K562 (cell line): Measurements from ENCODE around the gene TICAM1. TPM values are rescaled to one million over a fixed set of nuclear protein-coding genes. Genes with fewer than 3 reads are reported as not detected.

Experiments used
- BRF1 ChIP-seq: IDR thresholded peaks from 3 replicates; pipeline ENCODE4 v1.6.1; 2011; ENCODE audit warnings: borderline replicate concordance, mild to moderate bottlenecking; ENCODE audit not compliant: insufficient read length; ENCODE audit errors: extremely low read depth
- EZH2 ChIP-seq: IDR thresholded peaks from 2 replicates; pipeline ENCODE4 v1.6.1; 2012; ENCODE audit warnings: low read depth, mild to moderate bottlenecking, inconsistent platforms, low read length, borderline replicate concordance
- FOXJ3 ChIP-seq: sonication (generic); formaldehyde crosslinking; IDR thresholded peaks from 2 replicates; pipeline ENCODE4 v1.4.0; 2020; ENCODE audit warnings: mild to moderate bottlenecking, missing genetic modification reagents
- KHSRP ChIP-seq: fragments of 450-650 bp; IDR thresholded peaks from 2 replicates; pipeline ENCODE4 v1.6.1; 2017
- NELFE ChIP-seq: IDR thresholded peaks from 2 replicates; pipeline ENCODE4 v1.6.1; 2011; ENCODE audit warnings: mild to moderate bottlenecking; ENCODE audit not compliant: insufficient read depth, insufficient read length
- NFIX ChIP-seq: fragments of 250-450 bp; sonication (Bioruptor Pico); IDR thresholded peaks from 2 replicates; pipeline ENCODE4 v1.4.0; 2020; ENCODE audit warnings: low read depth, mild to moderate bottlenecking, moderate library complexity
- PTRF ChIP-seq: fragments of 450-650 bp; IDR thresholded peaks from 2 replicates; pipeline ENCODE4 v1.6.1; 2016; ENCODE audit warnings: mild to moderate bottlenecking, missing genetic modification characterization, missing compliant biosample characterization
- RAD51 ChIP-seq: fragments of 450-650 bp; IDR thresholded peaks from 2 replicates; pipeline ENCODE4 v1.7.1; 2016; ENCODE audit warnings: low read depth, mild to moderate bottlenecking, borderline replicate concordance
- RBM14 ChIP-seq: fragments of 200-400 bp; formaldehyde crosslinking; IDR thresholded peaks from 2 replicates; pipeline ENCODE4 v1.6.1; 2018; ENCODE audit warnings: low read depth, mild to moderate bottlenecking, low read length, moderate library complexity, borderline replicate concordance; ENCODE audit not compliant: insufficient read depth
- SMARCE1 ChIP-seq: fragments of 450-650 bp; IDR thresholded peaks from 2 replicates; pipeline ENCODE4 v1.7.1; 2016; ENCODE audit warnings: mild to moderate bottlenecking
- SNRNP70 ChIP-seq: fragments of 200-400 bp; formaldehyde crosslinking; optimal IDR thresholded peaks from 2 replicates; pipeline ENCODE3; 2017; ENCODE audit warnings: low read depth, low read length
- SP1 ChIP-seq: sonication (generic); formaldehyde crosslinking; IDR thresholded peaks from 2 replicates; pipeline ENCODE4 v1.8.1; 2022; ENCODE audit warnings: mild to moderate bottlenecking, missing genetic modification reagents
- SP2 ChIP-seq: IDR thresholded peaks from 2 replicates; pipeline ENCODE4 v1.6.1; 2011; ENCODE audit warnings: mild to moderate bottlenecking, low read depth, low read length, moderate library complexity; ENCODE audit not compliant: poor library complexity, severe bottlenecking; ENCODE audit errors: extremely low read depth
- XRCC5 ChIP-seq: fragments of 200-400 bp; formaldehyde crosslinking; IDR thresholded peaks from 2 replicates; pipeline ENCODE4 v1.6.1; 2017; ENCODE audit warnings: low read depth, mild to moderate bottlenecking, low read length
- ZFPM2 ChIP-seq: fragments of 250-450 bp; sonication (Bioruptor Pico); IDR thresholded peaks from 2 replicates; pipeline ENCODE4 v1.5.1; 2022; ENCODE audit warnings: mild to moderate bottlenecking
- ZNF121 ChIP-seq: sonication (generic); formaldehyde crosslinking; conservative IDR thresholded peaks from 2 replicates; pipeline ENCODE4 v1.8.0; 2022; ENCODE audit warnings: missing genetic modification reagents
- ZNF124 ChIP-seq: sonication (generic); formaldehyde crosslinking; IDR thresholded peaks from 2 replicates; pipeline ENCODE4 v1.8.1; 2022; ENCODE audit warnings: missing genetic modification reagents
- ZNF184 ChIP-seq: sonication (generic); formaldehyde crosslinking; IDR thresholded peaks from 2 replicates; pipeline ENCODE4 v1.5.0; 2020; ENCODE audit warnings: missing genetic modification reagents
- ZNF384 ChIP-seq: IDR thresholded peaks from 2 replicates; pipeline ENCODE4 v1.6.1; 2012; ENCODE audit warnings: low read depth, low read length, improper control_type of control experiment
- ZNF76 ChIP-seq: fragments of 250-450 bp; sonication (Bioruptor Pico); IDR thresholded peaks from 2 replicates; pipeline ENCODE4 v1.4.0; 2020; ENCODE audit warnings: mild to moderate bottlenecking, moderate library complexity, borderline replicate concordance
- ZNF785 ChIP-seq: fragments of 250-450 bp; sonication (Bioruptor Pico); IDR thresholded peaks from 2 replicates; pipeline ENCODE4 v1.4.0; 2020; ENCODE audit warnings: mild to moderate bottlenecking
- polyA plus RNA-seq, 8 experiments: library from polyadenylated mRNA; depleted of rRNA in 4 of 8; stranded (reverse) in 5 of 8; unstranded in 3 of 8; fragments of >200 nt; fragmentation: Nextera tagmentation in 2 of 8; fragmentation: Illumina TruSeq in 1 of 8; extraction: Ambion mirVana in 2 of 8; extraction: Trizol in 1 of 8; gene quantifications; 2 replicates each; pipeline versions ENCODE4 v1.2.1 to v1.2.3, GENCODE V29; 2011 to 2014; ENCODE audit warnings: inconsistent platforms in 1 of 8, missing spikeins in 1 of 8
- total RNA-seq, 7 experiments: library from RNA; depleted of rRNA in 6 of 7; stranded (reverse); fragments of >200 nt in 6 of 7; fragmentation: Illumina TruSeq in 2 of 7; extraction: Trizol in 2 of 7; gene quantifications; 2 replicates each; pipeline versions ENCODE4 v1.2.1 to v1.2.3, GENCODE V29; 2011 to 2021; ENCODE audit warnings: low replicate concordance in 1 of 7
- TF ChIP-seq, protein P1 (sequence below), 2 experiments: fragments of 450-650 bp; IDR thresholded peaks; 2 replicates each; pipeline ENCODE4 v1.6.1; 2018; ENCODE audit warnings: mild to moderate bottlenecking in 2 of 2, low read depth in 1 of 2; ENCODE audit not compliant: partially characterized antibody in 2 of 2
- TF ChIP-seq, protein P2 (sequence below): sonication (generic); formaldehyde crosslinking; IDR thresholded peaks from 2 replicates; pipeline ENCODE4 v1.8.0; 2022; ENCODE audit warnings: mild to moderate bottlenecking, missing genetic modification reagents
- TF ChIP-seq, protein P3 (sequence below): sonication (generic); formaldehyde crosslinking; IDR thresholded peaks from 2 replicates; pipeline ENCODE4 v1.8.1; 2023; ENCODE audit warnings: mild to moderate bottlenecking, missing genetic modification reagents

The TICAM1 gene
- total and polyA plus RNA-seq, 9 of the 15 experiments (the other 6 are each of a cell fraction or from before 2014, with no cell fraction given): 0.07 to 11.6 (median 1.5) TPM

DNA sequence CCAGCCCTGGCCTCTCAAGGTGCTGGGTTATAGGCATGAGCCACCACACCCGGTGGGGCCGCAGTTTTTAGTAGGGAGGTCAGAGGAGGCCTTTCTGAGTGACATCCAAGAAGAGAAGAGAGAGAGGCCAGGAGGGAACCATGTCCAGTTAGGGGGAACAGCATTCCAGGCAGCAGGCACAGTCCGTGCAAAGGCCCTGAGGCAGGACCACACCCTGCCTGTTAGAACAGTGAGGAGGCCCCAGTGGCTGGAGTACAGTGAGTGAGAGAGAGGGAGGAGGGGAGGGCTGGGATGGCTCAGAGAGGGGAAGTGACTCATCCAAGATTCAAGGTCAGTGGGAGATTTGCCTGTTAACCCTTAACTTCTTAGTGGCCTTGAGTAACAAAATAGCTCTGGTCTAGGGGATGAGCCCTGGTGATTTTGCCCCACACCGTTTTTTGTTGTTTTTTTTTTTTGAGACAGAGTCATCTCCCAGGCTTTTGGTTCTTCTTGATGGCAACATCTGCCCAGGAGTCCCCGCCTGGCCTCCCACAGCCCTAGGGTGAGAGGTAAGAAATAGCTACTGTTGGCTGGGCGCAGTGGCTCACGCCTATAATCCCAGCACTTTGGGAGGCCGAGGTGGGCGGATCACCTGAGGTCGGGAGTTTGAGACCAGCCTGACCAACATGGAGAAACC is 38.7 kb upstream of the TICAM1 start (continued):
- TF ChIP-seq FOXJ3 (CRISPR knock-in tag) (no peak), BRF1 (no peak), SMARCE1 (peak; percentile 96), ZNF124 (CRISPR knock-in tag) (no peak), RBM14 (no peak), KHSRP (no peak), RAD51 (no peak), NFIX (CRISPR knock-in tag) (no peak), SP1 (CRISPR knock-in tag) (peak; percentile 74), ZNF785 (CRISPR knock-in tag) (no peak), ZNF384 (peak; percentile 77), ZNF76 (CRISPR knock-in tag) (no peak), SNRNP70 (no peak), XRCC5 (peak; percentile 62; the same call in 1 of the 2 replicates), EZH2 (no peak), SP2 (no peak), ZFPM2 (CRISPR knock-in tag) (no peak), PTRF (tag) (no peak), ZNF121 (no peak), NELFE (no peak), ZNF184 (no peak)
- TF ChIP-seq, protein P1, sequence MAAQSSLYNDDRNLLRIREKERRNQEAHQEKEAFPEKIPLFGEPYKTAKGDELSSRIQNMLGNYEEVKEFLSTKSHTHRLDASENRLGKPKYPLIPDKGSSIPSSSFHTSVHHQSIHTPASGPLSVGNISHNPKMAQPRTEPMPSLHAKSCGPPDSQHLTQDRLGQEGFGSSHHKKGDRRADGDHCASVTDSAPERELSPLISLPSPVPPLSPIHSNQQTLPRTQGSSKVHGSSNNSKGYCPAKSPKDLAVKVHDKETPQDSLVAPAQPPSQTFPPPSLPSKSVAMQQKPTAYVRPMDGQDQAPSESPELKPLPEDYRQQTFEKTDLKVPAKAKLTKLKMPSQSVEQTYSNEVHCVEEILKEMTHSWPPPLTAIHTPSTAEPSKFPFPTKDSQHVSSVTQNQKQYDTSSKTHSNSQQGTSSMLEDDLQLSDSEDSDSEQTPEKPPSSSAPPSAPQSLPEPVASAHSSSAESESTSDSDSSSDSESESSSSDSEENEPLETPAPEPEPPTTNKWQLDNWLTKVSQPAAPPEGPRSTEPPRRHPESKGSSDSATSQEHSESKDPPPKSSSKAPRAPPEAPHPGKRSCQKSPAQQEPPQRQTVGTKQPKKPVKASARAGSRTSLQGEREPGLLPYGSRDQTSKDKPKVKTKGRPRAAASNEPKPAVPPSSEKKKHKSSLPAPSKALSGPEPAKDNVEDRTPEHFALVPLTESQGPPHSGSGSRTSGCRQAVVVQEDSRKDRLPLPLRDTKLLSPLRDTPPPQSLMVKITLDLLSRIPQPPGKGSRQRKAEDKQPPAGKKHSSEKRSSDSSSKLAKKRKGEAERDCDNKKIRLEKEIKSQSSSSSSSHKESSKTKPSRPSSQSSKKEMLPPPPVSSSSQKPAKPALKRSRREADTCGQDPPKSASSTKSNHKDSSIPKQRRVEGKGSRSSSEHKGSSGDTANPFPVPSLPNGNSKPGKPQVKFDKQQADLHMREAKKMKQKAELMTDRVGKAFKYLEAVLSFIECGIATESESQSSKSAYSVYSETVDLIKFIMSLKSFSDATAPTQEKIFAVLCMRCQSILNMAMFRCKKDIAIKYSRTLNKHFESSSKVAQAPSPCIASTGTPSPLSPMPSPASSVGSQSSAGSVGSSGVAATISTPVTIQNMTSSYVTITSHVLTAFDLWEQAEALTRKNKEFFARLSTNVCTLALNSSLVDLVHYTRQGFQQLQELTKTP (IDR thresholded peaks at IDR 0.05; ENCODE audit: low read depth in 1 of 2, partially characterized antibody in 2 of 2): peak in 1 of 2 experiments; percentile 86
- TF ChIP-seq, protein P2, sequence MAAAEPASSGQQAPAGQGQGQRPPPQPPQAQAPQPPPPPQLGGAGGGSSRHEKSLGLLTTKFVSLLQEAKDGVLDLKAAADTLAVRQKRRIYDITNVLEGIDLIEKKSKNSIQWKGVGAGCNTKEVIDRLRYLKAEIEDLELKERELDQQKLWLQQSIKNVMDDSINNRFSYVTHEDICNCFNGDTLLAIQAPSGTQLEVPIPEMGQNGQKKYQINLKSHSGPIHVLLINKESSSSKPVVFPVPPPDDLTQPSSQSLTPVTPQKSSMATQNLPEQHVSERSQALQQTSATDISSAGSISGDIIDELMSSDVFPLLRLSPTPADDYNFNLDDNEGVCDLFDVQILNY (CRISPR knock-in tag): no peak
- TF ChIP-seq, protein P3, sequence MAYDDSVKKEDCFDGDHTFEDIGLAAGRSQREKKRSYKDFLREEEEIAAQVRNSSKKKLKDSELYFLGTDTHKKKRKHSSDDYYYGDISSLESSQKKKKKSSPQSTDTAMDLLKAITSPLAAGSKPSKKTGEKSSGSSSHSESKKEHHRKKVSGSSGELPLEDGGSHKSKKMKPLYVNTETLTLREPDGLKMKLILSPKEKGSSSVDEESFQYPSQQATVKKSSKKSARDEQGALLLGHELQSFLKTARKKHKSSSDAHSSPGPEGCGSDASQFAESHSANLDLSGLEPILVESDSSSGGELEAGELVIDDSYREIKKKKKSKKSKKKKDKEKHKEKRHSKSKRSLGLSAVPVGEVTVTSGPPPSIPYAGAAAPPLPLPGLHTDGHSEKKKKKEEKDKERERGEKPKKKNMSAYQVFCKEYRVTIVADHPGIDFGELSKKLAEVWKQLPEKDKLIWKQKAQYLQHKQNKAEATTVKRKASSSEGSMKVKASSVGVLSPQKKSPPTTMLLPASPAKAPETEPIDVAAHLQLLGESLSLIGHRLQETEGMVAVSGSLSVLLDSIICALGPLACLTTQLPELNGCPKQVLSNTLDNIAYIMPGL (CRISPR knock-in tag): no peak
